Hippocampal formation (tissue), 2 donors: Measurements from ENCODE around the gene TLE5.

ENCODE experiments used
- DNase-seq, 2 donors: peaks; one replicate each; lab custom pipeline; 2025; lab: John Stamatoyannopoulos, UW

TLE5 gene

DNA sequence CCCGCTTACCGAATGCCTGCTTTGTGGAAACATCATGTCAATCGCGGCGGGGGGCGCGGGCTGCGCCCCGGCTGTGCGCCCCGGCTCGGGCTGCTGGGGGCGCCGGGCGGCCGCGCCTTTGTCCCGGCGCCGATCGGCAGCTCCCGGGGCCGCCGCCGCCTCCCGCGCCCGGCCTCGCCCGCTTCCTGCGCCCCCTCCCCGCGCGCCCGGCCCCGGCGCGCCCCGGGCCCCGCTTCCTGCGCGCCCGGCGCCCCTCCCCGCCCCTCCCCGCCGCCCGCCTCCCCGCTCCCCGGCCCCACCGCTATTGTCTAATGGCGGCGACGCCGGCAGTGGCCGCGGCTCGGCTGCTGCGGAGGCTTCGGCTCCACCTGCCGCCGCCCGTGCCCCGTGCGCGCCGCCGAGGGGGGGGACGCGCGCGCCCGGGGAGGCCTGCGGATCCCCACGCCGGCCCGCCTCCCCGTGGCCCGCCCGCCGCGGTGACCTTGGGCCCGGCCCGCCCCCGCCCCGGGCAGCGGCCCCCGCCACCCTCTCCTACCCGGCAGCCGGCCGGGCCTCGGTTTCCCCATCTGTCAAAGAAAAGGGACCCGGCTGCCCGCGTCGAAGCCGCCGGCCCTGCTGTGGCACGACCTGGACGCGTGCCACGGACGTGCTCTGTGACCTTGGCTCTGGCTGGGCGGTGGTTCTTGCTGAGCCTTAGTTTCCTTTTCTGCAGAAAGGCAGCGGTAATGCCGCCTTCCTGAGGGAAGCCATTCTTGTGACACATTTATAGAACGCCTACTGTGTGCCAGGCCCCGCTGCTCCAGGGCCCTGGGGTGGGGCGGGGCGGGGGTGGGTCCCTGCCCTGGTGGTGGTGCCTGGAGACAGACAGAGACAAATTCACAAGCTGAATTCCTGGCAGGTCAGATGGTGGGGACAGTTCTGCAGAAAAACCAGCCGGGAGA, at the start of gene TLE5:
TSS of gene TLE5 (minus strand) at position 331 of the 941 bp plus-strand sequence. CDS start at position 36, 295 bp downstream.
- peak in 1 of 2 donors; percentile 53 for DNase-seq

DNA sequence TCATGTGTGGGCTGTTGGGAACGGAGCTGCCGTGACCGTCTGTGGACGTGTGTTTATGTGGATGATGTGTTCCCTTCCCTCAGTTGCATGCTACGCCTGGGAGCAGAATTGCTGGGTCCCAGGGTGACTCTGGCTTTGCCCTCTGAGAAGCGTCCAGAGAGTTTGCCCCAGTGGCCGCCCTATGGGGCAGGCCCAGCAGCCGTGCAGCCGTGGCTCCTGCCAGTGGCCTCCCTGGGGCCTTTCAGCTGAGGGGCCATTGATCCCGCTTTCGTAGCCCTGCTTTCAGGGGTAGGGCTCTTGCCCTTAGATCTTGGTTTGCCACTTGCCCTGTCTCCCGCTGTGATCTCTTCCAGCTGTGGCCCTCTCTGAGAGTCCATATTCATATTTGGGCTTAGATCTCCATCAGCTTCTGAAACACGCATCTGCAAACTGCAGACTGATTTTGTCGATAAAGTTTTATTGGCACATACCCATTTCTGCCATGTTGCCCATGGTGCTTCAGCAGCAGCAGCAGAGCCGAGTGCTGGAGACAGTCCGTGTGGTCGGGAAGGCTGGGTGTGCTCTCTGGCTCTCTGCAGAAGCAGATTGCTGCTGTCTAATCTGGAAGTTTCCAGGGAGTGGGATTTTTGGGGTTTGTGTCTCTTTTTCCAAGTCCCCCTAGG, 49.4 kb upstream of the TLE5 start:
- DNase-seq: no peak

- no peak for DNase-seq
These were observed 48.0 kb upstream of the TLE5 start for GRCh38 chr19:3110126-3110825.

DNA sequence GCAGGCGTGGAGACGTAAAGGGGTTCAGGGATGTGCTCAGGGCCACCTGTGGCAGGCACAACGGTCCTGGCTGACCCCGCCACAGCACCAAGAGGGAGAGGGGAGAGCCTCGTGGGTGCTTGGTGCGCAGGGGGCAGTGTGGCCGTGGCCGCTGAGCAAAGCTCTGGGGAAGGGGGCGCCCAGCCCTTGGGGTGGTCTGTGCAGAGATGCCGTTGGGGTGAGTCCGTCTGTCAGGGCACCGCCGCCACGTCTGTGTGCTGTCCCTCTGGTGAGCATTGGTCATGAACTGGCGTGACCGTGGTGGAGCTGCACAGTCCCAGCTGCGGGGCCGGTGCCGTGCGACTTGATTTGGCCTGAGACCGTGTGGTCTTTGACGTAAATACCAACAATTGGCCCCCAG, 47.2 kb upstream of the TLE5 start:
- DNase-seq: no peak

- DNase-seq: peak in 1 of 2 donors; percentile 15
These were observed 46.5 kb upstream of the TLE5 start for GRCh38 chr19:3108775-3109174.

- no peak for DNase-seq
These were observed 45.4 kb upstream of the TLE5 start for GRCh38 chr19:3107658-3108057.

GRCh38 chr19:3106509-3107141, 44.3 kb upstream of the TLE5 start:
- DNase-seq: no peak

DNA sequence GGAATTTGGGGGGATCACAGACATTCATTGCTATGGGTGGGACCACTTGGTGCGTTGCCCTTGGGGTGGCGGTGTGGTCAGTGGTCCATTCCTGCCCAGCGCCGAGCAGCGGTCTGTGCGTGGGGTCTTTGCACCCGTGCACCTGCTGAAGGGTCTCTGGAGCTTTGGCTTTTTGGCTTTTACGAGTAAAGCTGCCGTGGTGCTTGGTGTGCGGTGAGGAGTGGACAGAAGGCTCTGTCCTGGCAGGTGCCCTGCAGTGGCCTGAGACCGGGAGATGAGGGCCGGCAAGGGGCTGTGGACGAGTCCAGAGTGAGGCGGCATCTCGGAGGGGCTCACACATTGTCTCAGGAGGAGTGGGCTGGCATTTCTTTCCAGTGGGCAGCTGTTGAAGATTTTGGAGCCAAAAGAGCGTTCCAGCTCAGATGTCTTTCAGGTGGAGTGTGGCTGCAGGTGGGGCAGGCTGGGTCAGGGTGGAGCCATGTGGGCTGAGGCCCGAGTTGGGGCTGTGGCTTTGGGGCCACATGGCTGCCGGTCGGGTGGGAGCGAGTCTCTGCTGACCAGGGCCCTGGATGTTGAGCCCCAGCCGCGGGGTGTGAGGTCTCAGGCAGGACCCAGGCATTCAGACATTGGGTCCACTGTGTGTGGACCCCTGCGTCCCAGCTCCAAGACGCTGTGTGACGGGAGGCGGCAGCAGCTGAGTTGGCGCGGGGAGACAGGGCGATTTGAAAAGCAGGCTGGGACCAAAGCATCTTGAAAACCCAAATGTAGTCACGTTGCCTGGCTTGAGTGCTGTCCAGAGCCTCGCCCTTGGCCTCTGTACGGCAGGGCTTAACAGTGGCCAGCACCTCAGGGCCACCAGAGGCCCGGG, 43.6 kb upstream of the TLE5 start:
- DNase-seq: no peak

GRCh38 chr19:3104708-3104983, 42.4 kb upstream of the TLE5 start:
- no peak for DNase-seq

DNA sequence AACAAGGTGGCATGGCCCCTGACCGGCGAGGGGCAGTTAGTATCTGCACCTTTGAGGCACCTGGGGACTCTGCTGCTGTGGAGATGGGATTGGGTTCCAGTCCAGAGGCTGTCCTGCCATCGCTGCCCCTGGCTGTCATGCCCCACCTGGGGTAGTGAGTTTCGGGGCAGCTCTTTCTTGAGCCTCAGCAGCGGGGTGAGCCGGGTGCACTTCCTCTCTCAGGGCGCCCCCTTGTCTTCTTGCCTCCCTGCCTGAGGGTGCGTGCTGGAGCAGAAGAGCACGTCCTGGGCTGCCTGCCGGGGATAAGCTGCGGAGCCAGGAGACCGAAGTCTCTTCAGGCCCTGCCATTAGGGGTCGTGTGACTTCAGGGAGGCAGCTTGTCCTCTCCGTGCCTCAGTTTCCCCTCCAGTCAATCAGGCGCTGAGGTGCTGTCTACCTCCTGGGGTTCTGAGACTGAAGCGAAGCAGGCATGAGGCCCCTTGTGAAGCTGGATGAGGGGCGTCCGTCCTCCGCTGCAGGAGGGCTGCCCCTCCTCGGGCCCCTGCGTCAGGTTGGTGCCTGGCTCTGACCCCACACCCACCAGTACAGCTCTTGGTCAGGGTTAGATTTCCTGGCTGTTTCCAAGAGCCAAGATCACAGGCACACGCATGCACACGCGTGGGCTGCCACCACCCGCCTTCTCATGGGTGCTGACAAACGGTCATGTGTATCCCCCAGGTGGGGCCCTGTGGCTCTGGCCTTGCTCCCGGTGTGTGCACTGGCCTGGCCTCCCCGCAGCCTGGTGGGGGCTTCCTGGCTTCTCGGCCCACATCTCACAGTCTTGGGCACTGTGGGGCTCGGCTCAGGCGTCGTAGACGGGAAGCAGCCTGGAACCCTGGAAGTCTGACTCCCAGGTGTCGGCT, 40.2 kb upstream of the TLE5 start:
- no peak for DNase-seq

GRCh38 chr19:3100747-3101730, 38.7 kb upstream of the TLE5 start:
- no peak for DNase-seq

GRCh38 chr19:3100331-3100730, 38.0 kb upstream of the TLE5 start:
- no peak for DNase-seq

DNA sequence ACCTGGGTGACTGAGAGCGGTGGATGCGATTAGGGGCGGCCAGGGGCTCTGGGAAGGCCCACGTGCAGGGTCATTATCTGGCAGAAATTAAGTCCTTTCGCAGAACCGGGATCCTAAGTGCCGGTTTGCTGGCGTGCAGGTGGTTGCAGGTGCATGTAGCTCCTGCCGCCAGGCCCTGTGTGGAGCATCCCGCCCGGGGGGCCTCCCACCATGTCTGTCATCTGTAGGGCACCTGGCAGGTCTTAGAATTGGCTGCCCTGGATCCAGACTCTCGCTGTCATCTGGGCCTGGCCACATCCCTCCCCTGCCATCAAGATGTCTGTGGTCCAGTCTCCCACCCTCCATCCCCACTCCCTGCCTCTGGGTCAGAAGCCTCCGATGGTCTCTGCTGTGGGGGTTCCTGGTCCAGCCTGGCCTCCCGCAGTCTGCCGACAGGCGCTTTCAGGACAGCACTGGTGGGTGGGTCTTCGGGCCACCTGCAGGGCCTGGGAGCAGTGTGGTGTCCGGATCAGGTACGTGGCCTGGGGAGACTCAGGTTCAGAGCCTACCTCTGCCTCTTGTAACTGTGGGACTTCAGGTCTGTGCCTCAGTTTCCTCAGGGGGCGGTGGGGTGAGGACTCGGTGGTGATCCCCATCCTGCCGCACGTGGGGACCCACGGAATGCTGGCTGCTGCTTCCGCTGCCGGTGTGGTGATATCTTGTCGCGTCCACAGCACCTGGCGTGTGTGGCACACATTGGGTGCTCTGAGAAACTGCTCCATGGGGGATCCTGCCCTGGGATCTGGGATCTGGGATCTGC, 37.3 kb upstream of the TLE5 start:
- no peak for DNase-seq

DNA sequence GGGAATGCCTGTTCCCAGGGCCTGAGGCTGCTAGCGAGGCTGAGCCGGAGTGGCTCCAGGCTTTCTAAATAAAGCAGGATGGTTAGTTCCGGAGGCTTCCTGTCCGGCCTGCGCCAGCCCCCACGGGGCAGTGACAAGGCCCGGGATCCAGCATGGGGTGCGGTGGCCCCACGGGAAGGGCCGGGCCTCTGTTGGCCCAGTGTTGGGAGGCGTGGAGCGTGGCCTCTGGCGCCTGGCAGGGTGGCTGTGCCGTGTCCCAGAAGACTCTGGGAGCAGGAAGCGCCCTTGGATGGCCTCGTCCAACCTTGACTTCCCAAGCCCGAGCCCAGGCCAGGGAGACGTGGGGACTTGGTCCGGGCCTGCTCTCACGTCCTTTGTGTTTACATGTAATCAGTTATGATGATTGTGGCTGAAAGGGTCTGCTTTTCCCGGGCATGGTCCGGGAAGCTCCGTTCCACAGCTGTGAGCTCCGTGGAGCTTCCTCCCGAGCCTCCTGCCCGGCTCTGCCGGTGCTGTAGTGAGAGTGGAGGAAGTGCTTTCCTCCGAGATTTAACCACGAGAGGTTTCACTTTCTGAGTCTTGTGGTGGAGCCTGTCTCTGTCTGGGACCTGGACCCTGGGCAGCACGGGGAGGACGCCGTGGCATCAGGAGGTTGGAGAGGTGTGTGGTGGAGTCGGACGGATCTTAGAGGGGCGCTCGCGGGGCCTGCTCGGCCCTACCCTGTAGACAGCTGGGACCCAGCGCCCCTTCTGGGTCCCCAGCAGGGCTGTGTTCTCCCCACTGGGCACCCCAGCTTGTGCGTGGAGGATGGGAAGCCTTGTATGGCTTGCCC, 36.4 kb upstream of the TLE5 start:
- no peak for DNase-seq

GRCh38 chr19:3098141-3098514, 35.8 kb upstream of the TLE5 start:
- no peak for DNase-seq

DNA sequence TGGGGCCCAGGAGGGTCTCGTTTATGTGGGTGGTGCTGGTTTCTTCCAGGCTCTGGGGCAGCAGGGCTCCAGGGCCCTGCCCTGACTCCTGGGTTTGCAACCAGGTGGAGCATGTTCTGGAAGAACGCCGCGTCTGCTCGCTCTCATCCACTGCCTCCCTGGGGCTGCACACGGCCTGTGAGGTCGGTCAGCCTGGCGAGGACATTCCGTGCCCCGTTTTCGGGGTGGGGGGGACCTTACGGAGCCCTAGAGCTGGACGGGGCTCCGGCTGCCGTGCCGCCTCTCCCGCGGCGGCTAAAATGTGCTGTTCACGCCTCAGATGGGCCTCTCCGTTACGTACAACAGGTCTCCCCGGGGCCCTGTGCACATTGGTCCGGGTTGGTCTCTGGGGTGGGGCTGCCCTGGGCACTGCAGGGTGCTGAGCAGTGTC, 35.2 kb upstream of the TLE5 start:
- no peak for DNase-seq

GRCh38 chr19:3096902-3097326, 34.6 kb upstream of the TLE5 start:
- no peak for DNase-seq
